HG03469 (cell line): ENCODE measurements around the gene RPS6KA4.

ENCODE experiments used
- ATAC-seq: cut with Tn5 transposase; IDR thresholded peaks from one replicate; pipeline ENCODE4 v1.9.1; 2021; ENCODE audit warnings: mild to moderate bottlenecking, moderate library complexity, moderate number of reproducible peaks; ENCODE audit not compliant: unreplicated experiment

Gene RPS6KA4

GRCh38 chr11:64384028-64384737 lies 25.2 kb downstream of the RPS6KA4 start:
- ATAC-seq, result no peak

- ATAC-seq, result no peak
Measured at GRCh38 chr11:64384981-64385944, 26.3 kb downstream of the RPS6KA4 start.

GRCh38 chr11:64385945-64386704 lies 27.2 kb downstream of the RPS6KA4 start:
- ATAC-seq, result no peak

GRCh38 chr11:64387916-64388315 lies 29.0 kb downstream of the RPS6KA4 start:
- ATAC-seq, result no peak

- no peak for ATAC-seq
Measured at GRCh38 chr11:64388894-64389293, 29.9 kb downstream of the RPS6KA4 start.

GRCh38 chr11:64389851-64390250 lies 30.9 kb downstream of the RPS6KA4 start:
- no peak for ATAC-seq

- ATAC-seq, result no peak
Measured at GRCh38 chr11:64390558-64390957, 31.6 kb downstream of the RPS6KA4 start.

- no peak for ATAC-seq
Measured at GRCh38 chr11:64391839-64392238, 32.9 kb downstream of the RPS6KA4 start.

GRCh38 chr11:64395545-64396078 lies 36.6 kb downstream of the RPS6KA4 start:
- ATAC-seq, result no peak

- no peak for ATAC-seq
Measured at GRCh38 chr11:64396079-64396591, 37.2 kb downstream of the RPS6KA4 start.

GRCh38 chr11:64400102-64400501 lies 41.1 kb downstream of the RPS6KA4 start:
- no peak for ATAC-seq

- ATAC-seq, result no peak
Measured at GRCh38 chr11:64400667-64401066, 41.7 kb downstream of the RPS6KA4 start.

GRCh38 chr11:64401775-64402174 lies 42.8 kb downstream of the RPS6KA4 start:
- no peak for ATAC-seq

GRCh38 chr11:64403106-64403505 lies 44.1 kb downstream of the RPS6KA4 start:
- no peak for ATAC-seq

GRCh38 chr11:64406221-64406946 lies 47.4 kb downstream of the RPS6KA4 start:
- no peak for ATAC-seq

GRCh38 chr11:64407221-64407620 lies 48.3 kb downstream of the RPS6KA4 start:
- ATAC-seq, result no peak

- no peak for ATAC-seq
Measured at GRCh38 chr11:64407630-64408029, 48.7 kb downstream of the RPS6KA4 start.

- no peak for ATAC-seq
Measured at GRCh38 chr11:64409278-64409677, 50.3 kb downstream of the RPS6KA4 start.

- ATAC-seq, result no peak
Measured at GRCh38 chr11:64409707-64410403, 50.9 kb downstream of the RPS6KA4 start.

- ATAC-seq, result no peak
Measured at GRCh38 chr11:64410404-64410734, 51.4 kb downstream of the RPS6KA4 start.
